Breast epithelium (tissue), 4 donors: ENCODE measurements around the gene PPFIA2. TPM values are rescaled to one million over a fixed set of nuclear protein-coding genes. Genes with fewer than 3 reads are reported as not detected.

Source experiments
- DNase-seq, 2 donors: peaks; one replicate each; pipeline ENCODE4 v3.0.0-alpha.2; 2019; ENCODE audit warnings: low spot score in 2 of 2
- H3K27ac ChIP-seq, 2 donors: fragments of 200-600 bp; sonication (generic) in 1 of 2; one replicate each; pipeline ENCODE4 v1.5.1; 2016 to 2019; ENCODE audit warnings: mild to moderate bottlenecking in 1 of 2
- H3K27me3 ChIP-seq, 2 donors: fragments of 200-600 bp; sonication (generic) in 1 of 2; one replicate each; pipeline versions ENCODE4 v1.5.1 to v1.6.0; 2017 to 2019; ENCODE audit warnings: control low read depth in 1 of 2, mild to moderate bottlenecking in 1 of 2
- H3K36me3 ChIP-seq: fragments of 200-600 bp; one replicate; pipeline ENCODE4 v1.5.1; 2019
- H3K4me1 ChIP-seq, 2 donors: fragments of 200-600 bp; sonication (generic); one replicate each; pipeline ENCODE4 v1.5.1; 2016 to 2019; ENCODE audit warnings: control low read depth in 1 of 2
- H3K4me3 ChIP-seq, 3 donors: fragments of 200-600 bp; sonication (generic); 1 replicate in 2 of 3; 2 replicates in 1 of 3; pipeline ENCODE4 v1.5.1; 2016 to 2019; ENCODE audit warnings: mild to moderate bottlenecking in 3 of 3, moderate library complexity in 2 of 3
- H3K9me3 ChIP-seq, 2 donors: fragments of 200-600 bp; sonication (generic) in 1 of 2; one replicate each; pipeline ENCODE4 v1.5.1; 2016 to 2019; ENCODE audit warnings: control low read depth in 1 of 2
- POLR2A ChIP-seq: fragments of 450-650 bp; IDR thresholded peaks from one replicate; pipeline ENCODE4 v1.6.1; 2016; ENCODE audit warnings: antibody characterized with exemption, mild to moderate bottlenecking, moderate library complexity
- POLR2AphosphoS5 ChIP-seq, 3 donors: sonication (generic); formaldehyde crosslinking; IDR thresholded peaks; one replicate each; pipeline ENCODE4 v1.6.1; 2017; ENCODE audit warnings: antibody characterized with exemption in 3 of 3
- intact Hi-C: fragments of 100-400 bp; cut with DNase I; formaldehyde crosslinking; loops from one replicate; pipeline ENCODE4 v1.15.1; 2023; ENCODE audit warnings: low total_unique reads
- total RNA-seq, 3 donors: library from RNA; depleted of rRNA; stranded (reverse); fragments of >200 nt; gene quantifications; one replicate each; pipeline ENCODE4 v1.1.0, GENCODE V29; 2016
- TF ChIP-seq, protein P1 (sequence below), 3 donors: fragments of 450-650 bp; IDR thresholded peaks; one replicate each; pipeline ENCODE4 v1.5.1; 2016 to 2017; ENCODE audit warnings: antibody characterized with exemption in 3 of 3, mild to moderate bottlenecking in 3 of 3, moderate library complexity in 3 of 3

PPFIA2 gene
- total RNA-seq, 3 donors from 2014 or later = 0.44 to 3.8 (median 0.98) TPM

DNA sequence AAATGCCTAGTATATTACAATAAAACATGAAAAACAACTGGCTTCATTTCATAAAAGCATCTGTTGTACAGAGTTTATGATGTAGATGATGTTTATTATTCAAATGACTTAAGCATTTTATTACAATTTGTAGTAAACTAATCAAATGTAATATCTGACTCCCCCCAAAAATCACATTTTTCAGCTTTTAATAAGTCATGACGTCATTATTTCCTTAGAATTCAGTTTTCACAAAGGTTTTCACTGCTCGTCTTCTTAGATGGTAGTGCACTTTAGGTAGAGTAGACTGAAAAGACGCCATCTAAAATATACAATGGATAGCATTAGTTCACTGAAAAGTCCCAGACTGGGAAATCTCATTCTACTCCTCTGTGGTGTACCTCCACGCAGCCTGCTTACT lies 499.8 kb downstream of the PPFIA2 start:
- Histone ChIP-seq H3K36me3 (no peaks in the 10 kb centered on the region), H3K27me3 (no peaks in the 10 kb centered on the region), H3K4me3 (no peak overlapping the region), H3K9me3 (no peaks in the 10 kb centered on the region), H3K4me1 (no peaks in the 10 kb centered on the region), H3K27ac (no peak overlapping the region)
- DNase-seq = no peak
- TF ChIP-seq POLR2A = no peak
- TF ChIP-seq POLR2AphosphoS5 (IDR thresholded peaks at IDR 0.05) = no peak
- TF ChIP-seq, protein P1, sequence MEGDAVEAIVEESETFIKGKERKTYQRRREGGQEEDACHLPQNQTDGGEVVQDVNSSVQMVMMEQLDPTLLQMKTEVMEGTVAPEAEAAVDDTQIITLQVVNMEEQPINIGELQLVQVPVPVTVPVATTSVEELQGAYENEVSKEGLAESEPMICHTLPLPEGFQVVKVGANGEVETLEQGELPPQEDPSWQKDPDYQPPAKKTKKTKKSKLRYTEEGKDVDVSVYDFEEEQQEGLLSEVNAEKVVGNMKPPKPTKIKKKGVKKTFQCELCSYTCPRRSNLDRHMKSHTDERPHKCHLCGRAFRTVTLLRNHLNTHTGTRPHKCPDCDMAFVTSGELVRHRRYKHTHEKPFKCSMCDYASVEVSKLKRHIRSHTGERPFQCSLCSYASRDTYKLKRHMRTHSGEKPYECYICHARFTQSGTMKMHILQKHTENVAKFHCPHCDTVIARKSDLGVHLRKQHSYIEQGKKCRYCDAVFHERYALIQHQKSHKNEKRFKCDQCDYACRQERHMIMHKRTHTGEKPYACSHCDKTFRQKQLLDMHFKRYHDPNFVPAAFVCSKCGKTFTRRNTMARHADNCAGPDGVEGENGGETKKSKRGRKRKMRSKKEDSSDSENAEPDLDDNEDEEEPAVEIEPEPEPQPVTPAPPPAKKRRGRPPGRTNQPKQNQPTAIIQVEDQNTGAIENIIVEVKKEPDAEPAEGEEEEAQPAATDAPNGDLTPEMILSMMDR (IDR thresholded peaks at IDR 0.05) = no peak
- intact Hi-C loops = no loop called here

DNA sequence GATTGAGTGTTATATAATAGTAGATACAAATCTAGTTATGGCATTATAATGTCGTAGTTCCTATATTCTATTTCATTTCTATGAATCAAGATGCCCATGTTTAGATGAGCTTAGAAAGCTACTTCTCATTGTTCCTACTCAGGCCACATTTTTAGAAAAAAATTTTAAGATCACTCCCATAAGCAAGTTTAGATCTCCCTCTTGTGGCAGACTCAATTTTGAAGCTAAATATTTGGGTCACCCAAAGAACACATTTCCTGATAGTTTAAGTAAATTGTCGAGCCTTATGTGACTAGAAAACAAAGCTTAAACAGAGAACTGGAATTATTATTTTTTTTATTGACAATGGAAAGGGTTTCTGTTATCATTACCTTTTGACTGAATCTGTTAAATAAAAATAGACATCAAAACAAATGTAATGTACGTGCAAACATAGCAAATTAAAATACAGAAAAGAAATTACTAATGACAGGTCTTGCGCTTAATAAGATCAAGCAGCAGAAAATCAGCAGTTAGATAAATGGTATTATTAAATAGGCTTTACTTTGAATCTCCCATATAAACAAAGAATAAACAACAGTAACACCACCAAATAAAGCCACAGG lies 501.1 kb downstream of the PPFIA2 start:
- H3K9me3 ChIP-seq = no peaks in the 10 kb centered on the region
- H3K4me1 ChIP-seq = no peaks in the 10 kb centered on the region
- intact Hi-C loops = no loop called here
- DNase-seq = no peak
- no peaks in the 10 kb centered on the region for H3K36me3 ChIP-seq
- H3K4me3 ChIP-seq = no peak overlapping the region
- no peak overlapping the region for H3K27ac ChIP-seq
- no peak for TF ChIP-seq POLR2AphosphoS5 (IDR thresholded peaks at IDR 0.05)
- TF ChIP-seq, protein P1 (IDR thresholded peaks at IDR 0.05) = peak in 1 of 3 donors; percentile 47
- H3K27me3 ChIP-seq = no peaks in the 10 kb centered on the region

DNA sequence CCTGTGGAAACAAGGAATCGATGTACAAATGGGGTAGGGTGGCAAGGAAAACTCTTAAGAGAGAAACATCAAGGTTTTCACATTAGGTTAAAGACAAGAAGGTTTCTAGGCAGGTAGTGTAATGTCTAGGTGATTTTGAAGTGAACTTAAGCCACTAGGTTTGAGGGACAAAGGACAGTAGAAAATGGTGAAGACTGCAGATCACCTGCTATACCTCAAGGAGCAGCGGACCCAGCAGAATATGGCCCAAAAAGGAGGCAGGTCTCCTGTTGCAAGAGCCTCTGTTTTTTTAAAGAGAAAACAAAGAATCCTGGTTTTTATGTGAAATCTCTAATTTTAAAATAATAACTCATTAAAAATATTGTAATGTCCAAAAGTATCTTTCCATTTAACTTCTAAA lies 503.2 kb downstream of the PPFIA2 start:
- no peak for DNase-seq
- intact Hi-C loops = no loop called here
- no peaks in the 10 kb centered on the region for H3K36me3 ChIP-seq
- H3K27me3 ChIP-seq = no peaks in the 10 kb centered on the region
- H3K4me1 ChIP-seq = no peaks in the 10 kb centered on the region
- no peak overlapping the region for H3K27ac ChIP-seq
- H3K4me3 ChIP-seq = no peak overlapping the region
- TF ChIP-seq POLR2A = no peak
- TF ChIP-seq POLR2AphosphoS5 (IDR thresholded peaks at IDR 0.05) = no peak
- TF ChIP-seq, protein P1 (IDR thresholded peaks at IDR 0.05) = no peak
- no peaks in the 10 kb centered on the region for H3K9me3 ChIP-seq

DNA sequence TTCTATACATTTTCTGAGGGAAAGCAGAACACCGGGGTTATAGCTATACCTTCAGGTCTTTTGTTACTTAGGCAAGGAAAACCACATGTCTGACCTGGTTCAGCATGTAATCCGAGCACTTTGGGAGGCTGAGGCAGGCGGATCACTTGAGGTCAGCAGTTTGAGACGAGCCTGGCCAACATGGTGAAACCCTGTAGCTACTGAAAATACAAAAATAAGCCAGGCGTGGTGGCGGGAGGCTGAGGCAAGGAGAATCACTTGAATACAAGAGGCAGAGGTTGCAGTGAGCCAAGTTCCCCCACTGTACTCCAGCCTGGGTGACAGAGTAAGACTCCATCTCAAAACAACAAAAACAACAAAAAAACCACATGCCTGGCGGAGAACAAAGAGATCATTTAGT lies 503.7 kb downstream of the PPFIA2 start:
- H3K4me3 ChIP-seq = no peak overlapping the region
- H3K27ac ChIP-seq = no peak overlapping the region
- H3K27me3 ChIP-seq = no peaks in the 10 kb centered on the region
- no peaks in the 10 kb centered on the region for H3K4me1 ChIP-seq
- DNase-seq = no peak
- no peaks in the 10 kb centered on the region for H3K36me3 ChIP-seq
- no peaks in the 10 kb centered on the region for H3K9me3 ChIP-seq
- no peak for TF ChIP-seq POLR2AphosphoS5 (IDR thresholded peaks at IDR 0.05)
- TF ChIP-seq, protein P1 (IDR thresholded peaks at IDR 0.05) = no peak
- intact Hi-C loops = no loop called here

DNA sequence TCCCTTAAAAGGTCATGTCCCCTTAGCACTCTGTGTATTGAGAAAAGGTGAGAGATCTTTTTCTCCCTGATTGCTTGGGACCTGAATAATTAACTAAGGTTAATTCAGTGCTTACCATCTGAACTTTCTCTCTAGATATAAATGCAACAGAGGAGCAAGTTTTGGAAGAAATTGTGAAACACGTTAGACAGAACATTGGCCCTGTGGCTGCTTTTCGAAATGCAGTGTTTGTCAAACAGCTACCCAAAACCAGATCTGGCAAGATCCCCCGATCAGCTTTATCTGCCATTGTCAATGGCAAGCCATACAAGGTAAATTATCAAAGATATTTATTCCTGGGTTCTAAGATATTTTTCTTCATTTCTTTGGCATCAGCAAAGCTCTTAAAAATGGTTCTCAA lies 505.8 kb downstream of the PPFIA2 start:
- H3K27me3 ChIP-seq = no peaks in the 10 kb centered on the region
- no peak for DNase-seq
- no peaks in the 10 kb centered on the region for H3K9me3 ChIP-seq
- TF ChIP-seq POLR2A (no peak), POLR2AphosphoS5 (IDR thresholded peaks at IDR 0.05) (no peak)
- TF ChIP-seq, protein P1 (IDR thresholded peaks at IDR 0.05) = no peak
- intact Hi-C loops = no loop called here
- no peaks in the 10 kb centered on the region for H3K36me3 ChIP-seq
- H3K4me3 ChIP-seq = no peak overlapping the region
- no peaks in the 10 kb centered on the region for H3K4me1 ChIP-seq
- no peak overlapping the region for H3K27ac ChIP-seq
